Measurements from ENCODE around the gene KRIT1.

The KRIT1 gene

GRCh38 chr7:92242972-92243371 is 2.7 kb downstream of the KRIT1 start:
- TF ChIP-seq USF1 (IDR thresholded peaks at IDR 0.05), result no peak
- TF ChIP-seq TAF1 (IDR thresholded peaks at IDR 0.05; ENCODE audit: low read depth), result no peak
- TF ChIP-seq EP300 (IDR thresholded peaks at IDR 0.05; ENCODE audit: borderline replicate concordance), result no peak
- TF ChIP-seq CEBPB (IDR thresholded peaks at IDR 0.05), result peak; percentile 88
- TF ChIP-seq TEAD4 (IDR thresholded peaks at IDR 0.05), result no peak
- TF ChIP-seq REST (IDR thresholded peaks at IDR 0.05; ENCODE audit: low read depth), result no peak

- TF ChIP-seq EGR1 (IDR thresholded peaks at IDR 0.05) (no peak), TAF1 (IDR thresholded peaks at IDR 0.05; ENCODE audit: low read depth) (no peak), EP300 (IDR thresholded peaks at IDR 0.05; ENCODE audit: borderline replicate concordance) (no peak), REST (IDR thresholded peaks at IDR 0.05; ENCODE audit: low read depth) (no peak), YY1 (IDR thresholded peaks at IDR 0.05; ENCODE audit: low read depth) (no peak)
Observed at GRCh38 chr7:92230547-92230946, 15.2 kb downstream of the KRIT1 start.

GRCh38 chr7:92228742-92229141 is 17.0 kb downstream of the KRIT1 start:
- TF ChIP-seq EP300 (IDR thresholded peaks at IDR 0.05; ENCODE audit: borderline replicate concordance), result no peak
- no peak for TF ChIP-seq NFIC (IDR thresholded peaks at IDR 0.05)
- no peak for TF ChIP-seq REST (IDR thresholded peaks at IDR 0.05; ENCODE audit: low read depth)
- TF ChIP-seq TEAD4 (IDR thresholded peaks at IDR 0.05), result no peak
- no peak for TF ChIP-seq YY1 (IDR thresholded peaks at IDR 0.05; ENCODE audit: low read depth)
- TF ChIP-seq TCF12 (IDR thresholded peaks at IDR 0.05; ENCODE audit: low read depth), result no peak
- no peak for TF ChIP-seq CEBPB (IDR thresholded peaks at IDR 0.05)
- no peak for TF ChIP-seq FOXM1 (IDR thresholded peaks at IDR 0.05; ENCODE audit: borderline replicate concordance, low read depth)
- TF ChIP-seq RAD21 (IDR thresholded peaks at IDR 0.05; ENCODE audit: low read depth), result no peak
- no peak for TF ChIP-seq EGR1 (IDR thresholded peaks at IDR 0.05)
- TF ChIP-seq CREB1 (IDR thresholded peaks at IDR 0.05; ENCODE audit: low read depth), result no peak
- no peak for TF ChIP-seq TAF1 (IDR thresholded peaks at IDR 0.05; ENCODE audit: low read depth)
- TF ChIP-seq ZBTB7A (IDR thresholded peaks at IDR 0.05; ENCODE audit: low read depth), result no peak
- TF ChIP-seq USF1 (IDR thresholded peaks at IDR 0.05), result no peak
- TF ChIP-seq MAX (IDR thresholded peaks at IDR 0.05), result no peak

- TF ChIP-seq FOXM1 (IDR thresholded peaks at IDR 0.05; ENCODE audit: borderline replicate concordance, low read depth) (no peak), NFIC (IDR thresholded peaks at IDR 0.05) (no peak), YY1 (IDR thresholded peaks at IDR 0.05; ENCODE audit: low read depth) (no peak), MAX (IDR thresholded peaks at IDR 0.05) (no peak), CREB1 (IDR thresholded peaks at IDR 0.05; ENCODE audit: low read depth) (no peak), RAD21 (IDR thresholded peaks at IDR 0.05; ENCODE audit: low read depth) (no peak), CEBPB (IDR thresholded peaks at IDR 0.05) (no peak), USF1 (IDR thresholded peaks at IDR 0.05) (no peak), TEAD4 (IDR thresholded peaks at IDR 0.05) (no peak), EGR1 (IDR thresholded peaks at IDR 0.05) (no peak), TAF1 (IDR thresholded peaks at IDR 0.05; ENCODE audit: low read depth) (no peak), EP300 (IDR thresholded peaks at IDR 0.05; ENCODE audit: borderline replicate concordance) (no peak), TCF12 (IDR thresholded peaks at IDR 0.05; ENCODE audit: low read depth) (no peak), REST (IDR thresholded peaks at IDR 0.05; ENCODE audit: low read depth) (no peak), ZBTB7A (IDR thresholded peaks at IDR 0.05; ENCODE audit: low read depth) (no peak)
Observed at GRCh38 chr7:92228100-92228499, 17.6 kb downstream of the KRIT1 start.
